GM19395 (cell line): Measurements from ENCODE around the gene ZNF79.

Source experiments
- ATAC-seq: cut with Tn5 transposase; IDR thresholded peaks from one replicate; pipeline ENCODE4 v1.9.1; 2021; ENCODE audit warnings: mild to moderate bottlenecking, moderate library complexity; ENCODE audit not compliant: unreplicated experiment

The ZNF79 gene

GRCh38 chr9:127423476-127423933, 677 bp upstream of the ZNF79 start:
- peak; percentile 18 for ATAC-seq

- peak; percentile 18 for ATAC-seq
These were observed 456 bp downstream of the ZNF79 start for GRCh38 chr9:127424676-127424999.

- ATAC-seq, result no peak
These were observed 2.6 kb downstream of the ZNF79 start for GRCh38 chr9:127426756-127427155.

GRCh38 chr9:127428348-127428747, 4.2 kb downstream of the ZNF79 start:
- no peak for ATAC-seq

- ATAC-seq, result no peak
These were observed 6.2 kb downstream of the ZNF79 start for GRCh38 chr9:127430415-127430814.

- no peak for ATAC-seq
These were observed 13.5 kb downstream of the ZNF79 start for GRCh38 chr9:127437497-127438264.

- no peak for ATAC-seq
These were observed 14.2 kb downstream of the ZNF79 start for GRCh38 chr9:127438394-127438793.

- no peak for ATAC-seq
These were observed 20.2 kb downstream of the ZNF79 start for GRCh38 chr9:127444283-127444920.

- ATAC-seq, result no peak
These were observed 21.0 kb downstream of the ZNF79 start for GRCh38 chr9:127444921-127445850.

- no peak for ATAC-seq
These were observed 21.9 kb downstream of the ZNF79 start for GRCh38 chr9:127445851-127446712.

- ATAC-seq, result no peak
These were observed 22.7 kb downstream of the ZNF79 start for GRCh38 chr9:127446713-127447415.

GRCh38 chr9:127447416-127448111, 23.4 kb downstream of the ZNF79 start:
- no peak for ATAC-seq

GRCh38 chr9:127448112-127448805, 24.1 kb downstream of the ZNF79 start:
- ATAC-seq, result no peak

GRCh38 chr9:127449332-127449966, 25.3 kb downstream of the ZNF79 start:
- ATAC-seq, result no peak

GRCh38 chr9:127450243-127450760, 26.1 kb downstream of the ZNF79 start:
- no peak for ATAC-seq

GRCh38 chr9:127450830-127451607, 26.8 kb downstream of the ZNF79 start, which contains the start of the genes LRSAM1 and RPL12:
TSS of gene LRSAM1 (plus strand) at chr9:127451510. CDS start at chr9:127454528, 3,018 bp downstream.
TSS of gene RPL12 (minus strand) at chr9:127451406. CDS start at chr9:127451317, 89 bp downstream.
- ATAC-seq, result peak; percentile 66

- ATAC-seq, result peak; percentile 29
These were observed 27.4 kb downstream of the ZNF79 start for GRCh38 chr9:127451608-127451857.
